Measurements from ENCODE around the gene RASGRF1. TPM values are rescaled to one million over a fixed set of nuclear protein-coding genes. Genes with fewer than 3 reads are reported as not detected.

RASGRF1 gene
- total and polyA plus RNA-seq, 2 donors (not counting 1 experiment from before 2014, with no cell fraction given), result 0.09 TPM; not detected in 1

DNA sequence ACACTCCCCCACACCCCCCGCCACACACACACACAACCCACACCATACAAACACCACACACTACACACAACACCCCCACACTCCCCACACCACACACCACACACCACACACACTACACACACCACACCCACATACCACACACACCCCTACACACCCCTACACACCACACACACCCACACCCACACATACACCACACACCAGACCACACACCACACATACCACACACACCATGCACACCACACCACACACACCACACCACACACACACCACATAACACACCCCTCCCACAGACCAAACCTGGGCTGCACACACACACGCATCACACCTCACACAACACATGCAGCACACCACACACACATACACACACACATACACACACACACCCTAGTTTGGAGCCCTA is 1.8 kb upstream of the RASGRF1 start:
- Histone ChIP-seq H3K4me3 (replicated peaks in 1 of 4; ENCODE audit: control extremely low read depth in 1 of 4, insufficient read depth in 1 of 4, low read depth in 3 of 4, low read length in 4 of 4) (no peak overlapping the region), H3K79me2 (ENCODE audit: control insufficient read depth, insufficient read depth, low read length) (no peaks in the 10 kb centered on the region), H3K9ac (ENCODE audit: insufficient read depth, low read length) (no peak overlapping the region), H3K9me3 (ENCODE audit: control insufficient read depth, insufficient read depth, low read depth, low read length) (no peaks in the 10 kb centered on the region), H3K4me1 (ENCODE audit: control insufficient read depth, extremely low read depth, insufficient read depth, low read length) (no peaks in the 10 kb centered on the region), H4K20me1 (ENCODE audit: control insufficient read depth, extremely low read depth, insufficient read depth, low read length) (no peaks in the 10 kb centered on the region), H2AFZ (ENCODE audit: low read length) (no peak overlapping the region), H3K27ac (ENCODE audit: insufficient read depth, low read length) (no peak overlapping the region), H3K4me2 (ENCODE audit: extremely low read depth, insufficient read depth, low read length) (no peak overlapping the region), H3K27me3 (ENCODE audit: control insufficient read depth, insufficient read depth, low read length) (peaks cover 11% of the 10 kb centered on the region), H3K36me3 (ENCODE audit: control insufficient read depth, insufficient read depth, low read length) (no peaks in the 10 kb centered on the region)
- no peak for DNase-seq (ENCODE audit: low read depth in 2 of 2)
- TF ChIP-seq EZH2 (IDR thresholded peaks at IDR 0.05; ENCODE audit: low read length, missing control alignments) (no peak), CTCF (conservative IDR thresholded peaks at IDR 0.05 in 1 of 2, IDR thresholded peaks at IDR 0.05 in 1 of 2; ENCODE audit: low read depth in 1 of 2, low read length in 2 of 2) (no peak)

DNA sequence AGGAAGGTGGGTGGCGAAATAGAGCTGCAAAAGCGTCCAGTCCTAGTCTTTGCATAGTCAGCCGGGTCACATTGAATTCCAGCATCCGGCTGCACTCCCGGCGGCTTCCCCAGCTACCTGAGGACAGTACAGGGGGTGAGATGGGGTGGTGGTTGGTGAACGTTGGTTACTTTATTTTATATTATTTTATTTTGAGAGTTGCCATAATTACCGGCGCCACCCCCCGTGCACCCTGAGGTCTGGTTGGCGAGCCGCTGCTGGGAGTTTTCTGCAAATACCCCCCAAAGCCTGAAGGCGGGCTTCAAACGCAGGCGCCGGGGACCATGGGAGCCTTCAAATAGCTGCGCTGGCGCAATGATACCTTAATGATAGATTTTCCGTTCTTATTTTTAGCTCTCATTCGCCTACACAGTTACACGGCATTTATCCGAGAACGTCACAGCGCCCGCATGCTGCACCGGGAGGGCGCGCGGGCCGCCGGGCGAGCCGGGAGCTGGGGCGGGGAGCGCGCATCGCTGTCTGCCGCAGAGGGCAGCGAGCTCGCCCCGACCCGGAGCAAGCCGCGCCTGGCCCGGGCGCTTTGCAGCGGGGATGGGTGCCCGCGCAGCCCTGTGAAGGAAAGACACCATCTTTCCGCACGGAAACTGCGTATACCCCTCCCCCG is 756 bp upstream of the RASGRF1 start:
- no peak overlapping the region for H3K4me3 ChIP-seq (replicated peaks in 1 of 4; ENCODE audit: control extremely low read depth in 1 of 4, insufficient read depth in 1 of 4, low read depth in 3 of 4, low read length in 4 of 4)
- DNase-seq (ENCODE audit: low read depth in 2 of 2), result peak in 1 of 2 donors; percentile 21
- peaks cover 11% of the 10 kb centered on the region for H3K27me3 ChIP-seq (ENCODE audit: control insufficient read depth, insufficient read depth, low read length)
- H4K20me1 ChIP-seq (ENCODE audit: control insufficient read depth, extremely low read depth, insufficient read depth, low read length), result no peaks in the 10 kb centered on the region
- no peak overlapping the region for H3K27ac ChIP-seq (ENCODE audit: insufficient read depth, low read length)
- no peaks in the 10 kb centered on the region for H3K4me1 ChIP-seq (ENCODE audit: control insufficient read depth, extremely low read depth, insufficient read depth, low read length)
- TF ChIP-seq EZH2 (IDR thresholded peaks at IDR 0.05; ENCODE audit: low read length, missing control alignments) (no peak), CTCF (conservative IDR thresholded peaks at IDR 0.05 in 1 of 2, IDR thresholded peaks at IDR 0.05 in 1 of 2; ENCODE audit: low read depth in 1 of 2, low read length in 2 of 2) (no peak)
- H3K36me3 ChIP-seq (ENCODE audit: control insufficient read depth, insufficient read depth, low read length), result no peaks in the 10 kb centered on the region
- H3K79me2 ChIP-seq (ENCODE audit: control insufficient read depth, insufficient read depth, low read length), result no peaks in the 10 kb centered on the region
- H3K9ac ChIP-seq (ENCODE audit: insufficient read depth, low read length), result no peak overlapping the region
- no peak overlapping the region for H2AFZ ChIP-seq (ENCODE audit: low read length)
- no peak overlapping the region for H3K4me2 ChIP-seq (ENCODE audit: extremely low read depth, insufficient read depth, low read length)
- H3K9me3 ChIP-seq (ENCODE audit: control insufficient read depth, insufficient read depth, low read depth, low read length), result no peaks in the 10 kb centered on the region

GRCh38 chr15:79089890-79090486 is 592 bp downstream of the RASGRF1 start:
- Histone ChIP-seq H4K20me1 (ENCODE audit: control insufficient read depth, extremely low read depth, insufficient read depth, low read length) (no peaks in the 10 kb centered on the region), H3K27ac (ENCODE audit: insufficient read depth, low read length) (no peak overlapping the region), H3K4me3 (replicated peaks in 1 of 4; ENCODE audit: control extremely low read depth in 1 of 4, insufficient read depth in 1 of 4, low read depth in 3 of 4, low read length in 4 of 4) (no peak overlapping the region), H3K79me2 (ENCODE audit: control insufficient read depth, insufficient read depth, low read length) (no peaks in the 10 kb centered on the region), H3K36me3 (ENCODE audit: control insufficient read depth, insufficient read depth, low read length) (no peaks in the 10 kb centered on the region), H2AFZ (ENCODE audit: low read length) (no peak overlapping the region), H3K4me2 (ENCODE audit: extremely low read depth, insufficient read depth, low read length) (no peak overlapping the region), H3K4me1 (ENCODE audit: control insufficient read depth, extremely low read depth, insufficient read depth, low read length) (no peaks in the 10 kb centered on the region), H3K27me3 (ENCODE audit: control insufficient read depth, insufficient read depth, low read length) (peaks cover 11% of the 10 kb centered on the region), H3K9ac (ENCODE audit: insufficient read depth, low read length) (no peak overlapping the region), H3K9me3 (ENCODE audit: control insufficient read depth, insufficient read depth, low read depth, low read length) (no peaks in the 10 kb centered on the region)
- no peak for DNase-seq (ENCODE audit: low read depth in 2 of 2)
- TF ChIP-seq EZH2 (IDR thresholded peaks at IDR 0.05; ENCODE audit: low read length, missing control alignments), result peak; percentile 19
- no peak for TF ChIP-seq CTCF (conservative IDR thresholded peaks at IDR 0.05 in 1 of 2, IDR thresholded peaks at IDR 0.05 in 1 of 2; ENCODE audit: low read depth in 1 of 2, low read length in 2 of 2)
